Stimulated activated naive B cell treated with anti-CD40 and anti-IgM and Interleukin-4, amounts not matched to agents 10 μg/mL and 1 μg/mL and 100 μg/mL, for 72 hours (primary cell): ENCODE data around the gene SLC1A2.

Experiments
- ATAC-seq, 2 donors: fragments of 150-1000 bp; cut with Tn5 transposase; replicated peaks; 2 replicates each; pipeline ENCODE4 v1.10.0; 2021; ENCODE audit warnings: moderate library complexity in 1 of 2
- DNase-seq: peaks from one replicate; pipeline ENCODE4 v3.0.0; 2021
- H3K27ac Mint-ChIP-seq: one replicate; pipeline ENCODE4 v1.8.0; 2022; ENCODE audit warnings: mild to moderate bottlenecking, mixed read lengths
- H3K27me3 Mint-ChIP-seq, 2 donors: one replicate each; pipeline ENCODE4 v1.8.0; 2022; ENCODE audit warnings: mixed read lengths in 2 of 2
- H3K36me3 Mint-ChIP-seq, 2 donors: one replicate each; pipeline ENCODE4 v1.8.0; 2022; ENCODE audit warnings: mixed read lengths in 2 of 2, mild to moderate bottlenecking in 1 of 2
- H3K4me1 Mint-ChIP-seq, 2 donors: one replicate each; pipeline ENCODE4 v1.8.0; 2022; ENCODE audit warnings: mixed read lengths in 2 of 2, mild to moderate bottlenecking in 1 of 2
- H3K4me3 Mint-ChIP-seq, 2 donors: one replicate each; pipeline ENCODE4 v1.8.0; 2022; ENCODE audit warnings: mild to moderate bottlenecking in 2 of 2, mixed read lengths in 2 of 2, moderate library complexity in 1 of 2
- H3K9me3 Mint-ChIP-seq, 2 donors: one replicate each; pipeline ENCODE4 v1.8.0; 2022; ENCODE audit warnings: mixed read lengths in 2 of 2, mild to moderate bottlenecking in 1 of 2

Gene SLC1A2

DNA sequence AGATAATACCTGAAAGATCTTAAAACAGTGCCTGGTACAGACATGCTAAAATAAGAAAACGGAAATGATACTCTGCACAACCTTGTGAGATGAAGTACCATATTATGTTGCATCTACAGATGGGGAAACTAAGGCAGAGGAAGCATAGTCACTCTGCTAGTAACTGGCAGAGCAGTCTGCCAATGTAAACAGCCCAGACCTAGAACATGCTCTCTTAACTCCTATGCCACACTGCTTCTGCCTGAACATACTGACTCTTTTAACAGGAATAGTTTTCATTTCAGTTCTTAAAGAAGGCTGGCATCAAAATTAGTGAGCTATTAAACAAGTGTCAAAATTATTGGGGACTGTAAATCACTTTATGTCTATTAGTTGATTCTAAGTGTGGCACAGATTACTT is 180.5 kb downstream of the SLC1A2 start:
- DNase-seq (no peak), ATAC-seq (no peak)
- H3K9me3 Mint-ChIP-seq, result peaks cover 2 to 6% of the 10 kb centered on the region in 2 donors
- H3K27ac Mint-ChIP-seq, result no peak overlapping the region
- H3K27me3 Mint-ChIP-seq, result peaks cover 0 to 9% of the 10 kb centered on the region in 2 donors
- H3K4me1 Mint-ChIP-seq, result peaks cover 16 to 65% of the 10 kb centered on the region in 2 donors
- H3K4me3 Mint-ChIP-seq, result no peak overlapping the region
- peaks cover 7 to 15% of the 10 kb centered on the region in 2 donors for H3K36me3 Mint-ChIP-seq

DNA sequence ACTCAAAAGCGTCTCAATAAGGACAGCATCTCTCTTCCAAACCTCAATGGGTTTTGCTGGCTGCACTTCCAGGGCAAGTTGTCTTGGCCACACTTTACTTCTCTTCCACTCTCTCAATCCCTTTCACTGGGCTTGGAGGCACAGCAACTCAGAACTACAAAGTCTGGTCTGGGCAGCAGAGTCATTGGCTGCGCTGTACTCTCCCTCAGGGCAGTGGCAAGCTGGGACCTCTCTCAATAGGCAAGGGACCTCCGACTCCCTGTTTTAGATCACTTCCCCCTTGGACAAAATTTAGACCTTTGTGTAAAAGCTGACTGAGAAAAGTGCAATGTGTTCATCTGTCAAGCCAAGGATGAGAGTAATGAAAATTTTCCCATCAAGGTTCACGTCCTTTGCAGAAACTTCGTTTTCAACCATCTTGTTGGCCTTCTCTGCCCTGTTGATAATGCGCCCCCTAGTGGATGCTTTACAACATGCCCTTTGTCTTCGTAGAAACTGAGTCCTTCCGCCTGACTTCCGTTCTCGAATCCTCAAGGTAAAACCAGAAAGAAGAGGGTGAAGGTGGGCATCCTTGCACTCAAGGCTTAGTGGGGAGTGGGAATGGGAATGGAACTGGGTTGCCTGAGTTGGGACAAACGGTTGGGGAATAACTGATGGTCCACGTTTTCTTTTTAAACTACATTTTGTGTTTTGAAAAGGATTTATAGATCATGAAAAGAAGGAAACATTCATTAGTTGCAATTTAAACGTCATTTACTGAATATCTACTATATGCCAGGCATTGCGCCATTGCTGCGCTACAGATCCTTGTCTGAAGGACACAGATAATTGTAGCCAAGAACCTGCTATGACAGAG is 181.3 kb downstream of the SLC1A2 start:
- H3K27me3 Mint-ChIP-seq, result peaks cover 0 to 9% of the 10 kb centered on the region in 2 donors
- H3K4me1 Mint-ChIP-seq, result peaks cover 19 to 71% of the 10 kb centered on the region in 2 donors
- ATAC-seq, result no peak
- H3K36me3 Mint-ChIP-seq, result peaks cover 11 to 23% of the 10 kb centered on the region in 2 donors
- no peak overlapping the region for H3K27ac Mint-ChIP-seq
- DNase-seq, result peak; percentile 24
- H3K4me3 Mint-ChIP-seq, result no peak overlapping the region
- peaks cover 6 to 8% of the 10 kb centered on the region in 2 donors for H3K9me3 Mint-ChIP-seq

DNA sequence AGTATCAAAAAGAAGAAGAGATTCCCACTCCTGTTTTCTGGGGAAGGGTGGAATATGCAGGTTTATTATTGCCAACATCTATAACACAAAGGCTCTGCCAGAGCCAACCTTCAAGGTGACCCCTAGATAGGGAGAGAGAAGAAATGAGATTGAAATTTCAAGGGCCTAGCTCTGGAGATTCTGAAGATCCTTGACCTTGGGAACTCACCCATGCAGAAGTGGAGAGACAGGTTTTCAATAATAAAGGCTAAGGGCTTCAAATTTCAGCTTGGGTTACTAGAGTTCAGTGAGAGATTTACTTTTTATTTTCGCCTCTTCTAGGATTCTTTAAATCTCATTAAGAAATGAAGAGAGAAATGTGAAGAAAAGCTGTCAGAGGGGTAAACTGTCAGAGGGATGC is 182.0 kb downstream of the SLC1A2 start:
- DNase-seq (no peak), ATAC-seq (no peak)
- no peak overlapping the region for H3K4me3 Mint-ChIP-seq
- H3K4me1 Mint-ChIP-seq, result peaks cover 19 to 71% of the 10 kb centered on the region in 2 donors
- H3K27me3 Mint-ChIP-seq, result peaks cover 0 to 9% of the 10 kb centered on the region in 2 donors
- H3K9me3 Mint-ChIP-seq, result peaks cover 6 to 10% of the 10 kb centered on the region in 2 donors
- peaks cover 16 to 29% of the 10 kb centered on the region in 2 donors for H3K36me3 Mint-ChIP-seq
- H3K27ac Mint-ChIP-seq, result no peak overlapping the region

DNA sequence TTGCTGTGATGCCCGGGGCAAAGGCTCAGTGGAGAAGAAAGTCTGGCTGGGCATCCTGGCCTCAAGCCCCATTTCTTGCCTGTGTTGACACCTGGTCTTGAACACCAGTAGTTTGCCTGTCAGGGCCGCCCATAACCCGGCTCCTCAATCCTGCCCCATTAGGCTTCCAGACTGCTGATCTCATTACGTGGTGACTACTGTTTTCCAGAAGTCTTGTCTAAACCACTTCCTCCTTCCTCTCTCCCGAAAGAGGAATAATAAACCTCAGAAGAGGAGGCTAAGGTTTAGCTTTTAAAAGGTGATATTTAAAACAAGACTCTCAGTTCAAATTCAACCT is 182.7 kb downstream of the SLC1A2 start:
- H3K4me1 Mint-ChIP-seq, result peaks cover 19 to 68% of the 10 kb centered on the region in 2 donors
- peaks cover 0 to 9% of the 10 kb centered on the region in 2 donors for H3K27me3 Mint-ChIP-seq
- peaks cover 22 to 34% of the 10 kb centered on the region in 2 donors for H3K36me3 Mint-ChIP-seq
- peaks cover 6 to 10% of the 10 kb centered on the region in 2 donors for H3K9me3 Mint-ChIP-seq
- no peak overlapping the region for H3K27ac Mint-ChIP-seq
- DNase-seq (no peak), ATAC-seq (peak in 1 of 2 donors; percentile 41)
- no peak overlapping the region for H3K4me3 Mint-ChIP-seq

DNA sequence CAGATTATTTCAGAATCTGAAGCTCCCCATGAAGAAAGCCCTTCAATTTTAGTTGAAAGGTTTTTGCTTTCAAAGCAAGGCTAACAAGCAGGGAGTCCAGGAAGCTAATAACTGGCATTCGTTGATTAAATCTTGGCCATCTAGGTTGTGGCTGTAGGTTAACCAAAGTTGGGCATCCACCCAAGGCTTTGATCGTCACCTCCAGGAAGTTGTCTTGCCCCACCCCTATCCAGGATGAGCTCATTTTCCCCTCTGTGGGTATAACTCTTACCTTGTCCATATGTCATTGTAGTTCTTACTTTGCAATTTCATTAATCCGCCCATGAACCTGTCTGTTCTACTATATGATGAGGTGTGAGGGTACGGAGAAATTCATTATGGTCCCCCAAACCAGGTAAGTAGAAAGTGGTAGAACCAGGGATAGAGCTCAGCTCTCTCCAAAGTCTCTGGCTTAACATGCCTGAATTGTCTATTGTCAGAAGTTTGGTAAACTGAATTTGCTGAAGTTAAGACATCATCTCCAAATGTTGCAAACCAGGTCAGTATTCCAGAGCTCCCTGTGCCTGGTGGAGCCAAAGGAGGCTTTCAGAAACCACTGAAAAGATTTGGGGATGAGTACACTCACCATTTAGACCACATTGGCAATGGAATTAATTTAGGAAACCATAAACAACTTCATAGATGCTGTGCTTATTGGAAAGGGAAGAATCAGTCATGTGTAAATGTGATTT is 183.3 kb downstream of the SLC1A2 start:
- Mint-ChIP-seq H3K27ac (no peak overlapping the region), H3K4me1 (peaks cover 19 to 68% of the 10 kb centered on the region in 2 donors), H3K27me3 (peaks cover 0 to 9% of the 10 kb centered on the region in 2 donors), H3K36me3 (peaks cover 23 to 38% of the 10 kb centered on the region in 2 donors), H3K9me3 (peaks cover 6 to 10% of the 10 kb centered on the region in 2 donors), H3K4me3 (no peak overlapping the region)
- DNase-seq (no peak), ATAC-seq (no peak)

DNA sequence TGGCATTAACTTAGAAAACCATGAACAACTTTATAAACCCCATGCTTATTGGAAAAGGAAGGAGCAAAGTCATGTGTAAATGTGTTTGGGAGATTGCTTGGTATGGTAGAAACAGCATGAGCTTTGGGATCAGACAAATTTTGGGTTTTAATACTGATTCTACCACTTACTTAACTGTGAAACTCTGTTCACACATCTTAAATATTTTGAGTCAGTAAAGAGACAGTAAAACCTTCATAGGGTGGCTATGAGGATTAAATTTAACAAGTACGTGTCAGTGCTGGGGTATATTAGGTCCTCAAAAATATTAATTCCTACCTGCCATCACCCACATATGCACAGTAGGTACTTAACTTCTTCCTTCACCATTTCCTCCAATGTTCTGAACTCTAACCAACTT is 183.9 kb downstream of the SLC1A2 start:
- Mint-ChIP-seq H3K4me1 (peaks cover 19 to 68% of the 10 kb centered on the region in 2 donors), H3K9me3 (peaks cover 6 to 10% of the 10 kb centered on the region in 2 donors), H3K27me3 (peaks cover 0 to 9% of the 10 kb centered on the region in 2 donors), H3K36me3 (peaks cover 29 to 44% of the 10 kb centered on the region in 2 donors), H3K4me3 (no peak overlapping the region), H3K27ac (no peak overlapping the region)
- ATAC-seq (no peak), DNase-seq (no peak)

DNA sequence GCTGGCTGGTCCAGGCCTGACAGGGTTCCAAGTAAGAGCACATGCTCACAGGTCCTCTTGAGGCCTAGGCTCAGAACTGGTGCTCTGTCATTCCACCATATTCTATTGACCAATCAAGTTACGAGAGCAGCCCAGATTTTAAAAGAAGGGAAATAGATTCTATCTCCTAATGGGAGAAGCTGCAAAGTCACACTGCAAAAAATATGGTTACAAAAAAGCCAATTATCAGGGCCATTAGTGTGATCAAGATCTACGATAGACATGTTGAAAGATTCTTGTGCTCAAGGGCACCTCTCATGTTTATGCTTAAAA is 184.2 kb downstream of the SLC1A2 start:
- H3K4me3 Mint-ChIP-seq, result no peak overlapping the region
- peaks cover 0 to 6% of the 10 kb centered on the region in 2 donors for H3K27me3 Mint-ChIP-seq
- peaks cover 33 to 48% of the 10 kb centered on the region in 2 donors for H3K36me3 Mint-ChIP-seq
- no peak overlapping the region for H3K27ac Mint-ChIP-seq
- peaks cover 19 to 68% of the 10 kb centered on the region in 2 donors for H3K4me1 Mint-ChIP-seq
- no peak for DNase-seq
- H3K9me3 Mint-ChIP-seq, result peaks cover 6 to 10% of the 10 kb centered on the region in 2 donors
- ATAC-seq, result no peak

DNA sequence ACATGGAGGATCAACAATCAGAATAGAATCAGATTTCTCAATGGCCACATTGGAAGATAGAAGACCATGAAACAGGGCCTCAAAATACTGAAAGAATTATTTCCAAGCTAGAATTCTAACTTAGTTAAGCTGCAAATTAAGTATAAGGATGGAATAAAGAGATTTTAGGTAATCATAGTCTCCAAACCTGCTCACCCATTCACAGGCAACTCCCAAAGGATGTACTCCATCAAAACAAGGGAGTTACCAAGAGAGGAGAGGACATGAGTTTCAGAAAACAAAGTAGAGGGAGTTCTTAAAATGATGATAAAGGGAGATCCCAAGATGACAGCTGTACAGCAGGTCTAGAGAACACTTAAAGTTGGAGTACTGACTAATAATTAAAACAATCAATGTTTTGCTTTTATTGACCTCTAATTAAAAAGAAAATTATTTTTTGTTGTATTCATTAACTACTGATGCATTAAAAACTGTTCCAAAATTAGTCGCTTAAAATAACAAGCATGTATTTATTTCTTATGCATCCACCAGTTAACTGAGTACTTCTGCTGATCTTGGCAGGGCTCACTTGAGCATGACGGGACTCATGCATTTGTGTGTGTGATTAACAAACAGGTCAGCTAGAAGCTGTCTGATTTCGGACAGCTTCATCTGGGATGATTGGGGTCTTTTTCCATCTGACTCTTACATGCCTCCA is 184.8 kb downstream of the SLC1A2 start:
- ATAC-seq, result no peak
- DNase-seq, result no peak
- no peak overlapping the region for H3K4me3 Mint-ChIP-seq
- peaks cover 0 to under 1% of the 10 kb centered on the region in 2 donors for H3K27me3 Mint-ChIP-seq
- peaks cover 18 to 64% of the 10 kb centered on the region in 2 donors for H3K4me1 Mint-ChIP-seq
- H3K9me3 Mint-ChIP-seq, result peaks cover 6 to 10% of the 10 kb centered on the region in 2 donors
- H3K27ac Mint-ChIP-seq, result no peak overlapping the region
- peaks cover 36 to 53% of the 10 kb centered on the region in 2 donors for H3K36me3 Mint-ChIP-seq

DNA sequence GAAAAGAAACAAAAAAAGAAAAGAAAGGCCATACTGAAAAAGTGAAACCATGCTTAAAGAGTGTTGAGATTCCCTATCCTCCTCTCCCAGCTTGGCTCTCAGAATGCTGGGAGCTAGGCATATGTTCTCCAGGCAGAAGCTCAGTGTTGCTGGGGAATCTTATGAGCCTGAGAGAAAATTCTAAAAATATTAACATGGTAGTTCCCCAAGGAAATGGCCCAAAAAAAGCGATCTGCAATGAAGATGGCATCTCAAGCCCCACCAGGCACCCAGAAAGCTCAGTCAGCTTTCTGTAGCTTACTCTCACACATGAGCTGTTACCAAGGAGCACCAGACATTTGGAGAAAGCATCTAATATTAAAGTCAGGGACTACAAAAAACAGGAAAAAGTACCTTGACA is 185.8 kb downstream of the SLC1A2 start:
- no peak for DNase-seq
- H3K9me3 Mint-ChIP-seq, result peaks cover 6 to 10% of the 10 kb centered on the region in 2 donors
- no peak overlapping the region for H3K4me3 Mint-ChIP-seq
- no peaks in the 10 kb centered on the region for H3K27me3 Mint-ChIP-seq
- H3K27ac Mint-ChIP-seq, result peak overlapping the region; percentile 65
- peaks cover 17 to 60% of the 10 kb centered on the region in 2 donors for H3K4me1 Mint-ChIP-seq
- no peak for ATAC-seq
- H3K36me3 Mint-ChIP-seq, result peaks cover 45 to 63% of the 10 kb centered on the region in 2 donors

DNA sequence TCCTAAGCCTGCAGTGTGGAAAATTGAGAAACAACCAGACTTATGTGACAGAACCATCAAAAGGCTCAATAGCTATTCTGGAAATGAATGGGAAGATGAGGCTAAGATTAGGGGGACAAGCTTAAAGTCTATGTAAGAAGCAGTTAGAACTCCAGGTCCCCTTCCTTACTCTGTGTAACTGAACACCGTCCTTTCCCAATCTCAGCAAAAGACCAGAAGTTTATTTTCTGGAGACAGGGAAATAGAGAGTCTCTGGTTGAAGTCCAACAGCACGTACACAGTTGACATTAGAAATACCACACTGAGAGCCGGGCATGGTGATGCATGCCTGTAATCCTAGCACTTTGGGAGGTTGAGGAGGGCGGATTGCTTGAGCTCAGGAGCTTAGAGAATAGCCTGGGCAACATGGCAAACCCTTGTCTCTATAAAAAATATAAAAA is 186.4 kb downstream of the SLC1A2 start:
- H3K4me3 Mint-ChIP-seq, result no peak overlapping the region
- DNase-seq (no peak), ATAC-seq (no peak)
- peaks cover 13 to 54% of the 10 kb centered on the region in 2 donors for H3K4me1 Mint-ChIP-seq
- no peaks in the 10 kb centered on the region for H3K27me3 Mint-ChIP-seq
- peaks cover 46 to 67% of the 10 kb centered on the region in 2 donors for H3K36me3 Mint-ChIP-seq
- H3K9me3 Mint-ChIP-seq, result peaks cover 6 to 10% of the 10 kb centered on the region in 2 donors
- H3K27ac Mint-ChIP-seq, result peak overlapping the region; percentile 52

DNA sequence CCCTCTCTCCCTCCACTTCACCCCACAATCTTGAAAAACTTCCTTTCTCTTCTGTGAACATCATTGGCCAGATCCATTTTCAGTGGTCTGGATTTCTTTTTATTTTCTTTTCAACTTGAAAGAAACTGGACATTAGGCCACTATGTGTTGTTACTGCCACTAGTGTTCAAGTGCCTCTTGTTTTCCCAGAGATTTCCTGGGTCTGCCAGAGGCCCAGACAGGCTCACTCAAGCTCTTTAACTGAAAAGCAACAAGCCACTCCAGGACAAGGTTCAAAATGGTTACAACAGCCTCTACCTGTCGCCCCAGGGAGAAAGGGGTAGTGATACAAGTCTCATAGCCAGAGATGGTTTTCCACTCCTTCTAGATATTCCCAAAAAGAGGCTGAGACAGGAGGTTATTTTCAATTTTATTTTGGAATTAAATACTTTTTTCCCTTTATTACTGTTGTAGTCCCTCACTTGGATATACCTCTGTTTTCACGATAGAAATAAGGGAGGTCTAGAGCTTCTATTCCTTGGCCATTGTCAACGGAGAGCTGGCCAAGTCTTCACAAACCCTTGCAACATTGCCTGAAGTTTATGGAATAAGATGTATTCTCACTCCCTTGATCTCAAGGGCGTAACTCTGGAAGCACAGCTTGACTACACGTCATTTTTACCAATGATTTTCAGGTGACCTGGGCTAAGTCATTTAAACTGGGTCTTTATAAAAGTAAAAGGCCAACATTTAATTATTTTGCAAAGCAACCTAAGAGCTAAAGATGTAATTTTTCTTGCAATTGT is 188.1 kb downstream of the SLC1A2 start:
- DNase-seq (no peak), ATAC-seq (no peak)
- Mint-ChIP-seq H3K27me3 (no peaks in the 10 kb centered on the region), H3K4me1 (peaks cover 9 to 50% of the 10 kb centered on the region in 2 donors), H3K9me3 (peaks cover 6 to 10% of the 10 kb centered on the region in 2 donors), H3K27ac (peak overlapping the region; percentile 51), H3K4me3 (no peak overlapping the region), H3K36me3 (peaks cover 56 to 77% of the 10 kb centered on the region in 2 donors)

DNA sequence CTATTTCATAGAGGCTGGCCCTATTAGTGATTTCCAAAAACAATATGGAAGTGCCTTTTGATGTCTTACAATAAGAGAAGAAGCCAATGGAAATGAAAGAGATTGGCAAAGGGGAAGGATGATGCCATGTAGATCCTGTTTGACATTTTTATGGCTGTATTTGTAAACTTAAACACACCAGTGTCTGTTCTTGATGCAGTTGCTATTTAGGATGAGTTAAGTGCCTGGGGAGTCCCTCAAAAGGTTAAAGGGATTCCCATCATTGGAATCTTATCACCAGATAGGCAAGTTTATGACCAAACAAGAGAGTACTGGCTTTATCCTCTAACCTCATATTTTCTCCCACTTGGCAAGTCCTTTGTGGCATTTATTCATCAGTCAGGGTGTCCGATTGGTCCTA is 189.0 kb downstream of the SLC1A2 start:
- Mint-ChIP-seq H3K27me3 (no peaks in the 10 kb centered on the region), H3K36me3 (peaks cover 62 to 80% of the 10 kb centered on the region in 2 donors), H3K9me3 (peaks cover 6 to 10% of the 10 kb centered on the region in 2 donors), H3K4me1 (peaks cover 9 to 46% of the 10 kb centered on the region in 2 donors), H3K27ac (no peak overlapping the region), H3K4me3 (no peak overlapping the region)
- DNase-seq, result no peak
- no peak for ATAC-seq

DNA sequence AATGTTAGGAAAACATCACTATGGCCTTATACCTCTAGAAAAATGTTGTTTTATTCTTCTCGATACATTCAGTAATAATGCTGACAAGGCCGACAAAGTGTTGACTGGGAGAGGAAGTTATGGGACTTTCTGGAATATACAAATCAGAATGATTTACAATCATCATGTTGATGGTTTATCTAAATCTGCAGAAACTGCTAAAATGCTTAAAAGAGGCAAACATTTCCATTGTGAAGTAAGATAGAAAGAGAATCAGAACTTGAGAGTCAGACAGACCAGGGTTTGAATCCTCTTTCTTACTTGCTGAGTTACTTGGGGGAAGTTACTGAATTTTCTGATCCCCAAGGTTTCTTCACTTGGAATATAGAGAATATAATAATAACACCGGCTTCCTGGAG is 191.0 kb downstream of the SLC1A2 start:
- Mint-ChIP-seq H3K27me3 (no peaks in the 10 kb centered on the region), H3K9me3 (peaks cover 0 to 2% of the 10 kb centered on the region in 2 donors), H3K36me3 (peaks cover 62 to 81% of the 10 kb centered on the region in 2 donors), H3K27ac (no peak overlapping the region), H3K4me1 (peaks cover 5 to 27% of the 10 kb centered on the region in 2 donors), H3K4me3 (no peak overlapping the region)
- ATAC-seq (no peak), DNase-seq (no peak)
